HG02610 (cell line): ENCODE measurements around the gene LZTR1.

Experiments
- ATAC-seq: cut with Tn5 transposase; IDR thresholded peaks from one replicate; pipeline ENCODE4 v1.9.1; 2021; ENCODE audit warnings: mild to moderate bottlenecking, moderate library complexity; ENCODE audit not compliant: unreplicated experiment

The LZTR1 gene

DNA sequence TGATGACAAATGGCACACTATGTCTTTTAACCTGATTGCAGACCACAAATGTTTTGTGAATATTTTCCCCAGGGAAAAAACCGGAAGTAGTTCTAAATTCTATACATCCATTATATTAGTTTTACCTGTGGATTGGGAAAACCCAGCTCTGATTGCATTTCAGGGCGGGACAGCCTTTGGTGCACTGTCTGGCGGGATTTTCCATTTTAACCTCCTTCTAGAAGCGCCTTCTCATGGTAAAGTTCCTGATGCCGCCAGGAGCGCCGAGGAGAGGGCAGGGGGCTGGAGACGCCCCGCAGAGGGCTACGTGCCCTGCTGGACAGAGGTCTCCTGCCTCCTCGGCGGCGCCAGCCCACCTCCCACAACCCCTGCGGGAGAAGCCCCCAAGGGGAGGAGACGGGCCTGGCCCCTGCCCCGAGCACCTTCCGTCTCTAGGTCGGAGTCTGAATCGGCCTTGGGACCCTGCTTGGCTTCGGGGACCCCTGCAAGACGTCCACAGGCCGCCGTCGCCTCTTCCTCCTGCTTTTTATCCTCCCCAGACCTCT is 31.6 kb downstream of the LZTR1 start:
- no peak for ATAC-seq

DNA sequence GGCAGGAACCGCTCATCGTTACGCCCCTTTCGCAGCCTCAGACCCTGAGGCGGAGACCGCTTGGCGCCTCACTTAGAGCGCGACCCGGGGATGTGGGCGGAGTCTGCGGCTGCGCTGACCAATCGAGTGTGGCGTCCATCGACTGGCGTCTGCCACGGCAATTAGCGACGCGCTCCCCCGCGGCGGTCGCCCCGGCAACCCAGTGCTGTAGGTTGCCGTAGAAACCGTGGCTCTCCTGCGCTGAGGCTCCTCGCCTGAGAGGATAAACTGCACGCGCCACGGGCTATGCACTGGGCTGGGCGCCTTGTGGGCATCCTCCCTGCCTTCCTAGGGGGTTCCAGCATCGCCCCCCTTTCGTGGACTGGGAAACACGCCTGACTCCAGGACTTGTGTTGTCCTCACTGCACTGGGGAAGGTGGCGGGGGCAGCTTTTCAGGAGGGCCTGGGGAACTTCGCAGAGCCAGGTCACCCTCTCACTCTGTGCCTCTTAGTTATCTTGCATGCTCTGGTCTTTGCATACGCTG is 32.2 kb downstream of the LZTR1 start:
- no peak for ATAC-seq

DNA sequence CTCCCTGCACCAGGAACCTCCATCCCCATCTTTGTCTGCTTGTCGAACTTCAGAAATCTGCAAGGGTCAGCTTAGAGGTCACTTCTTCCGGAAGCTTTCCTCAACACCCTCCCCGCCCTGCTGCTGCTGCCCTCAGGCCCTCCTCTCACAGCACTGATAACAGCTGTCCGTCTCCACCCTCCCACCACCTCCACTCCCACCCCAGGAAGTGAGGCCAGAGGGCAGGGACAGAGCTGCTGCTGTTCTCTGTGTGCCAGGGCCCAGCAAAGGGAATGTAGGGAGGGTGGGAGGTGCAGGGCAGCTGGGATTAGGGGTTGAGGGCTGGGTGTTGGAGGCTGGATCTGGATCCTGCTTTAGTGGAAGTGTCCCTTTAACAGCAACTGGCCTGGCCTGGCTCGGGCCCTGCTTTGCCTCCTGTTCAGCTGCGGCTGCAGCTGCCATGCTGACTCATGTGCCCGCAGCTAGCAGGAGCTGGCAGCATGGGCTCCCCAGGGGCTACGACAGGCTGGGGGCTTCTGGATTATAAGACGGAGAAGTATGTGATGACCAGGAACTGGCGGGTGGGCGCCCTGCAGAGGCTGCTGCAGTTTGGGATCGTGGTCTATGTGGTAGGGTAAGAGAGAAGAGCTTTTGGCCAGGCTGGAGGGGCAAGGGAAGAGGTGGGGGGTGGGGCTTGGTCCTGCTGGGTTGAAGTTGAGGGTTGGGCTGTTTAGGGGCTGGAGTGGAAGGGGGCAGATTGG is 32.8 kb downstream of the LZTR1 start, which contains the start of gene P2RX6:
Gene P2RX6, plus strand, starts transcription at position 440 of the 740 bp plus-strand sequence. Its CDS starts 10 bp downstream, at position 450.
- no peak for ATAC-seq

DNA sequence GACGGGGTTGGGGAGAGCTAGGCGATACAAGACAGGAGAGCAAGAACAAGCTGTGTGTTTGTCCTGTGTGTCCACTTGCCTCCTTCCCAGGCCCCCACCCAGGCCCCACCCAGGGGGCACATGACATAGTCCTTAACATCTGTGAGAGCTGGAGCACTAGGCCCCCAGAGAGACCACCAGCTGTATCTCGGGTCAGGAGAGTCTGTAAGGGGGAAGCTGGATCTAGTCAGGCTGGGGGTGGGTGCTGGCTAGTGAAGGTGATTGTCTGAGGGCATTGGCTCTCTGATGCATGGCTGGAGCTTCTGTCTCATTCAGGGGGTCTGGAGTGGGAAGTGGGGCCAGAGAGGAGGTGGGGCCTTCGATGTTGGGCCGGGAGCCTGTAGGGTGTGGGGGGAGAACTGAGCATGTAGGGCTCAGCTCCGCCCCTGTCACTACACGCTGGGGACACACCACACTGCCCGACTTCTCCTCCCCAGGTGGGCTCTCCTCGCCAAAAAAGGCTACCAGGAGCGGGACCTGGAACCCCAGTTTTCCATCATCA is 33.4 kb downstream of the LZTR1 start:
- no peak for ATAC-seq

DNA sequence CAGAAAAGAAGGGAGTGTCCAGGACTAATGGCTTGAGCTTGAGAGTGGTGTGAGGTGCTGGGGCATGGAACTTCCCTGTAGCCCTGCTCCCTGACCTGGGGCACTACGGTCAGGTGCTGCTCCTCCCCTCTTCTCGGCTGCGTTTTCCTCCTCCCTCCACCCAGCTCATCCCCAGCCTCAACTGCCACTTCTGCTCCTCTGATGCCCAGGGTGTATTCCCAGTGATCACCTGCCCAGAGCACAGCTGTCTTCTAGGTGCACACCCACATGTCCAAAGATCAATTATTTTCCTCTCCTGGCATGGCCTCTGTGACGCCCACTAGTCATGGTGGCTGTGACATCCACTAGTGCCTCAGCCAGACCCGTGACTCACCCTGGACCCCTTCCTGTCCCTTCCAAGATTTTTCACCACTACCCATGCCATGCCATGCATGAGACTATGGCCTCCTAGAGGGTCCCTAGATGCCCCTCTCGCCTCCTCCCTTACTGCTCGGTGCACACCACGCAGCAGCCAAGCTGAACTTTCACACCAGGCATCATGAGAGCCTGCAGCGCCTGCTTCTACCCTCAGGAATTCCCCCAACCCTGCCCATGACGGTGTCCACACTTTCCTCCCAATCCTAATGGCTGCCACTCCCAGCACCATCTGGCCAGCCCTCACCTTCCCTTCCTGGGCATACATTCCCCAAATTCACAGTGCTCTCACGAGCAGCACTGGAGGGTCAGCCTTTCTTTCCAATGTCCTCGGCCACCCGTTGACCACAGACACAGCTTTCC is 34.7 kb downstream of the LZTR1 start:
- ATAC-seq = no peak

- no peak for ATAC-seq
These were observed 36.2 kb downstream of the LZTR1 start for GRCh38 chr22:21018314-21018713.

DNA sequence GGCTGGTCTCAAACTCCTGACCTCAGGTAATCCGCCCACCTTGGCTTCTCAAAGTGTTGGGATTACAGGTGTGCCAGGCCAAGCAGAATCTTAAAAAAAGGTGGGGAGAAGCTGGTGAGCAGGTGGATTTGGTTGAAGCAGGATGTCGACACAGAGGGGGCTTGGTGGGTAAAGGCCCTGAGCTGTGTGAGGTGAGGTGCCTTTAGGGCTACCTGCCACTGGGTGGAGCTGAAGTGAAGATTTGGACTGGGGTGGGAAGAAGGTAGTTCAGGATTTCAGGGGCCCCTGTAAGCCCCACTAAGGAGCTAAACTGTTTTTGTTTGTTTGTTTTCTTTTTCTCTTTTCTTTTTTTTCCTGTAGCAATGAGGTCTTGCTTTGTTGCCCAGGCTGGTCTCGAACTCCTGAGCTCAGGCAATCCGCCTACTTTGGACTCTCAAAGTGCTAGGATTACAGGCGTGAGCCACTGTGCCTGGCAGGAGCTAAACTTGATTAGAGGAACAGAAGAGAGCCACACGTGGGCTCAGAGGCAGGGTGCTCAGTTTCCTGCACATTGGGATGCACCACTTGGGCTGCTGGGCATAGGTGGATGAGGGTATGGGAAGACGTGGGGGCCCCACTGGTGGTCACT is 38.8 kb downstream of the LZTR1 start:
- ATAC-seq = no peak

DNA sequence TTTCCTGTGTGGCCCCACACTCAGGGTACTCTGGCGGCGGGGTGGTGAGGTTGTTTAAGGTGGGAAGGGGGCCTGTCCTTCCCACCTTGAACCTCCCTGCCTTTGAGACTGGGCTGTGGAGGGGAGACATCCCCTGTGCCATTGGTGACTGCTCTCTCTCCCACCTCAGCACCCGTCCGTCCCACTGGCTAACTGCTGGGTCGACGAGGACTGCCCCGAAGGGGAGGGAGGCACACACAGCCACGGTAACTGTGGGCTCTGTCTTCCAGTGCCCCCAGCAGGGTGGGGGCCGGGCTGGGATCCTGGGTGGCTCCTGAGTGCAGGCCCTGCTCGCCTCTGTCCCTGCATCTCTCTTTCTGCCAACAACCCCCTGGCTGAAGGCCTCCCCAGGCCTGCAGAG is 40.4 kb downstream of the LZTR1 start:
- no peak for ATAC-seq

GRCh38 chr22:21022955-21023614 is 41.0 kb downstream of the LZTR1 start:
- ATAC-seq = no peak

- no peak for ATAC-seq
These were observed 43.2 kb downstream of the LZTR1 start for GRCh38 chr22:21025266-21025665.

GRCh38 chr22:21025763-21026755 is 44.0 kb downstream of the LZTR1 start:
- no peak for ATAC-seq

GRCh38 chr22:21026783-21027692 is 44.9 kb downstream of the LZTR1 start:
- no peak for ATAC-seq

- ATAC-seq = no peak
These were observed 46.5 kb downstream of the LZTR1 start for GRCh38 chr22:21028277-21029251.

DNA sequence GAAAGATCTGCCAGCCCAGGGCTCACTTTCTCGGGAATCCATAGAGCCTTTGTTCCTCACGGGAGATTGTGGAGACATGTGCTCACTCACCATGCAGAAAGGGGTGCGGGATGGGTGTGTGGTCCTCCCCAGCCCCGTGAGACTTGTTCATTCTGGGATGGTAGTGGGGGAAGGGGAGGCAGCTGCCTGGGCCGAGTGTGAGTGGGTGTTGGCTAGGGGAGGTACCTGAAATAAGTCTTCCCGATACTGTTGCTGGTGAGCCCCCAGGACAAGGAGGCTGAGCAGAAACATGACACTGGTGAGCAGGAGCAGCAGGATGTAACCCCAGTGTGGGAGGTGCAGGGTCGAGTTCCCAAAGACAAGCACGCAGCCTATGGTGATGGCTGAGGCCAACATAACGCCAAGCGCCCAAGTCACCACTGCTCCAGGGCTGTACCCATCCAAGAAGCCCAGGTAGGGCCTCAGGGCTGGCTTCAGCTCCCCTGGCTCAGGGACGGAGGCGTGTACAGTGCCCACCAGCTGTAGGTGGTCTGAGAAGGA is 47.5 kb downstream of the LZTR1 start:
- ATAC-seq = no peak

DNA sequence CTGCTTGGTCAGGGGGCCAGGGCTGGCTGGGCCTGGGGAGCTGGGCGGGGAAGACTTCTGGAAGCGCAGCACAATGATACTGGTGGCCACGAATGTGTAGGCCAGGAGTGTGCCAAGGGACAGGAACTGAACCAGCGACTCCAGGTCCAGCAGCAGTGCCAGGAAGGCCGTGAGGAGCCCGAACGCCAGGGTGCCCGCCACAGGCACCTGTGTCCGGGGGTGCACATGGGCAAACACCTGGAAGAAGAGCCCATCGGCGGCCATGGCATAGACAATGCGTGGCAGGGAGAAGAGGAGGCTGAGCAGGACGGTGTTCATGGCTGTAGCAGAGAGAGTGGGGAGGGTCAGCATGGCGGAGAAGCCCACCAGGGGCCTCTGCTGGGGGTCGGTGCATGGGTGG is 47.9 kb downstream of the LZTR1 start:
- no peak for ATAC-seq

DNA sequence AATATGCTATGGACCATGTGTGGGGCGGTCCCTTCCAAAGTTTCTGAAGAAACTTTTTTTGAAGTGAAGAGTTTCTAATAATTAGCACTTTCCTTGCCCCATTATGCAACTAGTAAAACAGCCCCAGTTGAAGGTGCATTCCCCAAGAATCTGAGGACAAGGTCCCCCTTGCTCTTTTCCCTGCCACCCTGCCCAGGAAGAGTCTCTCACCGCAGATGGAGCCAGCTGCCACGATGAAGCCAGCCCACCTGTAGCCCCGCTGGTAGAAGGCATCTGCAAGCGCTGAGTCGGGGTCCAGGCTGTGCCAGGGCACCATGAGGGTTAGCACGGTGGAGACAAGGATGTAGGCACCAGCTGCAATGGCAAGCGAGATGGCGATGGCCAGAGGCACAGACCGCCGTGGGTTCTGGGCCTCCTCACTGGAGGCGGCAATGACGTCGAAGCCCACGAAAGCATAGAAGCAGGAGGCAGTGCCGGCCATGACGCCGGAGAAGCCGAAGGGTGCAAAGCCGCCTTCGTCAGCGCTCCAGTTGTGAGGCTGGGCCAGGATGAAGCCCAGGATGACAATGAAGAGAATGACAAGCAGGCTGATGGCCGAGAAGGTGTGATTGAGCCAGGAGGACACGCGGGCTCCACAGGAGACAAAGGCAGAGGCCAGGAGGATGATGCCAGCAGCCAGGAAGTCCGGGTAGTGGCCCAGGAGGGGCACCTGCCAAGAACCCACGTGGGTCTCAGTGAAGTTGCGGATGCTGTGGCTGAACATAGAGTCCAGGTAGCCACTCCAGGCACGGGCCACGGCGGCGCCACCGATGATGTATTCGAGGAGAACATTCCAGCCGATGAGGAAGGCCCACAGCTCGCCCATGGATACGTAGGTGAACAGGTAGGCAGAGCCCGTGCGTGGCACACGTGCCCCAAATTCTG is 48.8 kb downstream of the LZTR1 start:
- ATAC-seq = no peak
